ENCODE results near the gene CACNA2D4. TPM values are rescaled to one million over a fixed set of nuclear protein-coding genes. Genes with fewer than 3 reads are reported as not detected.

The CACNA2D4 gene
- total RNA-seq, 4 donors from 2014 or later = 0.25 to 3.1 (median 0.68) TPM

DNA sequence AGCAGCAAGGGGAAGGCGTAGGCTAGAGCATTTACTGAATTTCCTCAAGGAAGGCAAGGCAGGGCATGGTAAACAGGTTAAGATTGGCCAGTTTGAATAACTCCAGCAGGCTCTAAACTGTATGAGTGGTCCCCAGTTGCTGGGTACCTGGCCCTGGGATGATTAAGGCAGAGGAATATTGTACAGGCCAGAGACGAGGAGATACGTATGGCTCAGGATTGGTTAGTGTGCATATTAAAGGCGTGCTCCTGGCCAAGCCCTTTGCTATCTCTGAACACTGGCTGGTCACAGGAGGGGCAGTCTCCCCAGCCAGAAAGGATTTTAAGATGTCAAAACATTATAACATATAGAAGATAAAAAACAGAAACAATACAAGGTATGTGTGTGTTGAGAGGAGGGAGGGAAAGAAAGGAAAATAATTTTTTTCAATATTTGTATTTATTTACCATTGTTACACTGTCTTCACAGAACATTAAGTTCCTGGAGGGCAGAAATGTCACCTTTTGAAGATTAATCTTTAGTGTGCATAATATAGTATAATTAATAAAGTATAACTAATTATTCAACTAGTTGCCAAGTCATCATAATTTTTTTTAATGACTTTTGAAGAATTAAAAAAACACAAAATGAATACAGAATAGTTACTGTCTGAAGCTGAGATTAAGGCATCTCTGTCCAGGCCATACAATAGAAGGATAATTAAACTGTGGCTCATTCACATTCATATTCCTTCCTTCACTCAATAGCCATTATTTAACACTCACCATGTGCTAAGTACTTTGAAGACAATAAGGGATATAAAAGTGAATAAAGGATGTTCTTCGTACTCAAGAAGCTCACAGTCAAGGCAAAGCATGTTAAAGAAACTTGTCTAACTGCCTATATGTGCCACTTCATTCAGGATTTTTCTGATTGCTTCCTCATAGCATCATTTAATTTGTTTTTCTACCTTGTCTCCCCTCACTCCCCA is 43.9 kb upstream of the CACNA2D4 start:
- in situ Hi-C loops (cut with MboI; ENCODE audit: low sequenced_read_pairs in 4 of 4) (no loop called here), intact Hi-C loops (cut with DNase I; ENCODE audit: low total_unique reads) (no loop called here)
- Histone ChIP-seq H3K27ac (no peak overlapping the region), H3K36me3 (peaks cover 0 to 19% of the 10 kb centered on the region in 2 donors), H3K4me3 (no peak overlapping the region), H3K27me3 (no peaks in the 10 kb centered on the region), H3K9me3 (no peaks in the 10 kb centered on the region), H3K4me1 (no peaks in the 10 kb centered on the region)
- no peak for ATAC-seq
- no peak for TF ChIP-seq POLR2A (IDR thresholded peaks at IDR 0.05)
- TF ChIP-seq, protein P1, sequence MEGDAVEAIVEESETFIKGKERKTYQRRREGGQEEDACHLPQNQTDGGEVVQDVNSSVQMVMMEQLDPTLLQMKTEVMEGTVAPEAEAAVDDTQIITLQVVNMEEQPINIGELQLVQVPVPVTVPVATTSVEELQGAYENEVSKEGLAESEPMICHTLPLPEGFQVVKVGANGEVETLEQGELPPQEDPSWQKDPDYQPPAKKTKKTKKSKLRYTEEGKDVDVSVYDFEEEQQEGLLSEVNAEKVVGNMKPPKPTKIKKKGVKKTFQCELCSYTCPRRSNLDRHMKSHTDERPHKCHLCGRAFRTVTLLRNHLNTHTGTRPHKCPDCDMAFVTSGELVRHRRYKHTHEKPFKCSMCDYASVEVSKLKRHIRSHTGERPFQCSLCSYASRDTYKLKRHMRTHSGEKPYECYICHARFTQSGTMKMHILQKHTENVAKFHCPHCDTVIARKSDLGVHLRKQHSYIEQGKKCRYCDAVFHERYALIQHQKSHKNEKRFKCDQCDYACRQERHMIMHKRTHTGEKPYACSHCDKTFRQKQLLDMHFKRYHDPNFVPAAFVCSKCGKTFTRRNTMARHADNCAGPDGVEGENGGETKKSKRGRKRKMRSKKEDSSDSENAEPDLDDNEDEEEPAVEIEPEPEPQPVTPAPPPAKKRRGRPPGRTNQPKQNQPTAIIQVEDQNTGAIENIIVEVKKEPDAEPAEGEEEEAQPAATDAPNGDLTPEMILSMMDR (IDR thresholded peaks at IDR 0.05 in 4 of 5, conservative IDR thresholded peaks at IDR 0.05 in 1 of 5) = no peak
- no peak for DNase-seq

DNA sequence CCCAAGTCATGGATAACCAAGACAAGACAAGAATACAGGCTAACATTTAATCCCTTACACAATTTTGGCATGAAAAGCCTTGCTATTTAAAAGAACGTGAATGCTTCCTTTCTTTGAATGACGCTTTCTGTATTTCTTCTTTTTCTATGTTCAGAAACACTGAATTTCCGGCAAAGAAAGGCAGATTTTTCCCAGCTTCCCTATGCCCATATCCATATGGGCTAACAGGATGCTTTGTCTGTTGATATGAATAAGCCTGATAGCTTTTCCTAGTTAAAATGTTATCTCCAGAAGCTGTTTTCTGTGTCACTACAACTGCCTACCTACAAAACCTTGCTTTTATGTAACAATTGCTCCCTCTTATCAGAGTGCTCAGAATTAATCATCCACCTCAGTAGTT is 38.3 kb upstream of the CACNA2D4 start:
- Histone ChIP-seq H3K4me3 (no peak overlapping the region), H3K27ac (no peak overlapping the region), H3K9me3 (no peaks in the 10 kb centered on the region), H3K27me3 (no peaks in the 10 kb centered on the region), H3K36me3 (peaks cover 3 to 32% of the 10 kb centered on the region in 2 donors), H3K4me1 (no peaks in the 10 kb centered on the region)
- in situ Hi-C loops (cut with MboI; ENCODE audit: low sequenced_read_pairs in 4 of 4) = no loop called here
- intact Hi-C loops (cut with DNase I; ENCODE audit: low total_unique reads) = no loop called here
- ATAC-seq (no peak), DNase-seq (no peak)
- TF ChIP-seq, protein P1 (IDR thresholded peaks at IDR 0.05 in 4 of 5, conservative IDR thresholded peaks at IDR 0.05 in 1 of 5) = no peak
- TF ChIP-seq POLR2A (IDR thresholded peaks at IDR 0.05) = no peak

GRCh38 chr12:1949771-1950470 is 31.5 kb upstream of the CACNA2D4 start:
- H3K4me3 ChIP-seq = no peak overlapping the region
- intact Hi-C loops (cut with DNase I; ENCODE audit: low total_unique reads) (no loop called here), in situ Hi-C loops (cut with MboI; ENCODE audit: low sequenced_read_pairs in 4 of 4) (no loop called here)
- no peaks in the 10 kb centered on the region for H3K27me3 ChIP-seq
- DNase-seq = no peak
- H3K36me3 ChIP-seq = peaks cover 2 to 82% of the 10 kb centered on the region in 2 donors
- no peaks in the 10 kb centered on the region for H3K4me1 ChIP-seq
- no peaks in the 10 kb centered on the region for H3K9me3 ChIP-seq
- no peak overlapping the region for H3K27ac ChIP-seq
- TF ChIP-seq, protein P1 (IDR thresholded peaks at IDR 0.05 in 4 of 5, conservative IDR thresholded peaks at IDR 0.05 in 1 of 5) = no peak
- no peak for TF ChIP-seq POLR2A (IDR thresholded peaks at IDR 0.05)
- no peak for ATAC-seq

- intact Hi-C loops (cut with DNase I; ENCODE audit: low total_unique reads) (no loop called here), in situ Hi-C loops (cut with MboI; ENCODE audit: low sequenced_read_pairs in 4 of 4) (no loop called here)
- Histone ChIP-seq H3K9me3 (no peaks in the 10 kb centered on the region), H3K4me3 (no peak overlapping the region), H3K27me3 (no peaks in the 10 kb centered on the region), H3K36me3 (peaks cover 0 to 77% of the 10 kb centered on the region in 2 donors), H3K4me1 (no peaks in the 10 kb centered on the region), H3K27ac (no peak overlapping the region)
- TF ChIP-seq, protein P1 (IDR thresholded peaks at IDR 0.05 in 4 of 5, conservative IDR thresholded peaks at IDR 0.05 in 1 of 5) = no peak
- TF ChIP-seq POLR2A (IDR thresholded peaks at IDR 0.05) = no peak
- DNase-seq = no peak
- no peak for ATAC-seq
These were observed 30.4 kb upstream of the CACNA2D4 start for GRCh38 chr12:1948883-1949282.
